ENCODE data around the gene ZNF512.
"Not testable (repeated sequence)": the region's sequence is repeated elsewhere in the genome, so short reads cannot be mapped to it uniquely, and the experiment has no call there.

Gene ZNF512

GRCh38 chr2:27606611-27607010, 23.8 kb downstream of the ZNF512 start:
- TF ChIP-seq, protein P1, sequence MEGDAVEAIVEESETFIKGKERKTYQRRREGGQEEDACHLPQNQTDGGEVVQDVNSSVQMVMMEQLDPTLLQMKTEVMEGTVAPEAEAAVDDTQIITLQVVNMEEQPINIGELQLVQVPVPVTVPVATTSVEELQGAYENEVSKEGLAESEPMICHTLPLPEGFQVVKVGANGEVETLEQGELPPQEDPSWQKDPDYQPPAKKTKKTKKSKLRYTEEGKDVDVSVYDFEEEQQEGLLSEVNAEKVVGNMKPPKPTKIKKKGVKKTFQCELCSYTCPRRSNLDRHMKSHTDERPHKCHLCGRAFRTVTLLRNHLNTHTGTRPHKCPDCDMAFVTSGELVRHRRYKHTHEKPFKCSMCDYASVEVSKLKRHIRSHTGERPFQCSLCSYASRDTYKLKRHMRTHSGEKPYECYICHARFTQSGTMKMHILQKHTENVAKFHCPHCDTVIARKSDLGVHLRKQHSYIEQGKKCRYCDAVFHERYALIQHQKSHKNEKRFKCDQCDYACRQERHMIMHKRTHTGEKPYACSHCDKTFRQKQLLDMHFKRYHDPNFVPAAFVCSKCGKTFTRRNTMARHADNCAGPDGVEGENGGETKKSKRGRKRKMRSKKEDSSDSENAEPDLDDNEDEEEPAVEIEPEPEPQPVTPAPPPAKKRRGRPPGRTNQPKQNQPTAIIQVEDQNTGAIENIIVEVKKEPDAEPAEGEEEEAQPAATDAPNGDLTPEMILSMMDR (IDR thresholded peaks at IDR 0.05; ENCODE audit: low read depth, low read length) = no peak

GRCh38 chr2:27613985-27614384, 31.1 kb downstream of the ZNF512 start:
- TF ChIP-seq, protein P1 (IDR thresholded peaks at IDR 0.05; ENCODE audit: low read depth, low read length) = no peak
- no peak for DNase-seq (ENCODE audit: extremely low read depth, low read depth)

More at GRCh38 chr2:27606611-27607010, 23.8 kb downstream of the ZNF512 start:
- no peak for DNase-seq (ENCODE audit: extremely low read depth, low read depth)

- no peak for DNase-seq (ENCODE audit: extremely low read depth, low read depth)
- TF ChIP-seq, protein P1 (IDR thresholded peaks at IDR 0.05; ENCODE audit: low read depth, low read length) = no peak
Observed at GRCh38 chr2:27615316-27615715, 32.5 kb downstream of the ZNF512 start.

- TF ChIP-seq, protein P1 (IDR thresholded peaks at IDR 0.05; ENCODE audit: low read depth, low read length) = no peak
- DNase-seq (ENCODE audit: extremely low read depth, low read depth) = no peak
Observed at GRCh38 chr2:27621524-27621923, 38.7 kb downstream of the ZNF512 start.

DNA sequence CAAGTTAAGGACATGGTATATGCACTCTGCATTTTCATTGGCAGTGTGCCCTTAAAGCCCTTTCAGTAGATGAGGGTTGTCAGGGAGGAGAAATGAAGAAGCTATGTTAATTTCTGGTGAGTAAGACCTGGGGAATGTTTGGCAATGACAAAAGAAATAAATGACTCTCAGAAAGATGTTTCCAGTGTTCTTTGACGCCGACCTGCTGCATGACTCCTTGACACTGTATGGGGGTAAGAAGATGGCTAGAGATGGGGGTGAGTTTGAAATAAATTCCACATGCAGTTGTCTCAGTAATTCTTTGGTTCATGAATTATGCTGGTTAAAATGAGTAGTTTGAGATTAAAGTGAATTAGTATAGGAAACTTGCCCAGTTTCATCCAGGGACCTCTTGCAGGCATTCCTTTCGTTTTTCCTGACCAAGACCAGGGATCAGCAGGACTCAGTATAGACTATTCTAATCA, 40.1 kb downstream of the ZNF512 start:
- peak; percentile 41 for DNase-seq (ENCODE audit: extremely low read depth, low read depth)
- TF ChIP-seq, protein P1 (IDR thresholded peaks at IDR 0.05; ENCODE audit: low read depth, low read length) = no peak

DNA sequence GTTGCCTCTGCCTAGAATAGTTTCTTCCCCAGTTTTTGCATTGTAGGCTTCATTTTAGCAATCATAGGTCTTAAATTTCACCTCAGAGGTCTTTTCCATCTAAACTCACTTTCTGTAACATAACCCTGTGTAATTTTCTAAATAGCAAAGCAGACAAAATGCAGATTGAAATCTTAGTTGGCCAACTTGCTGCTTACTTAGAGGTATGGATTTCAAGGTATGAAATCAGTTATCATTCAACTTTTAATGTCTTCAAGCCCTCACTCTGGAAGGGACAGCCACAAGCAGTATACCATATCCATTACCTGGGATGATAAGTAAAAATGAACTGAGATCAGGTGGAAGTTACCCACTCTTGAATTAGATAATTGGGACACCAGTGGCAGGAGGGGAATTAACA, 42.1 kb downstream of the ZNF512 start:
- no peak for DNase-seq (ENCODE audit: extremely low read depth, low read depth)
- TF ChIP-seq, protein P1 (IDR thresholded peaks at IDR 0.05; ENCODE audit: low read depth, low read length) = no peak

DNA sequence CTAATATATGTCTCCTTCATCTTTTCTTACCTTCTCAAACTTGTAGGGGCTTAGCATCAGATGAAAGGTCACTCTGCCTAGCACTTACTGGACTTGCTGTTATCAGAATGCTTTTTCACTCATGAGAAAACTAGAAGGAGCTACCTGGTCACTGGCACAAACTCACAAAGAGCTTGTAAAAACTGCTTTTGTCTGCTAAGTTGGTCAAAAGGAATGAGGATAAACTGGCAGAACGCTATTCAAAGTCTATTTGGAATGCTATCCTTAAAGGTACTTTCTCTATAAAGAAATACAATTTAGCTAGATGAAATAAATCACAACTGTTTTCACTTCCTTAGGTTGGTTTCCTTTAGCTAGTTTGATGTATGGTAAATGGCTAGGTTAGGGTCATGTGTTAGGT, 43.5 kb downstream of the ZNF512 start:
- not testable (repeated sequence) for DNase-seq (ENCODE audit: extremely low read depth, low read depth)

DNA sequence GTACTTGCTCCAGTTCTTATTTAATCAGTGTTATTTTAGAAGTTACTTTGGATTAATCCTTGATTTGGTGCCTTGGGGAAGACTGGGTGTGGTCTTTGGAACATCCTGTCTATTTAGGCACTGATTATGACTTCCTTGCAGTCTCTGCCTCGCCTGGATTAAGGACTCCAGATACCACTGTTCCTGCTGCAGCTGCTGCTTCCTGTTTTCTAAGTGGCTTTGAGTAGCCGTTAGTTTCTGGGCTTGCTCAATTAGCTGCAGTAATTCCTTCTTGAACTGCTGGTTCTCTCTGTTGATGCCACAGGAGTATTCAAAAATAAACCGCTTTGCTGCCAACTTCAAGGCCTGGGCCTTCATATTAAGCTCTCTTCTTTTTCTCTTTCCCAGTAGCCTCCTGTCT, 44.1 kb downstream of the ZNF512 start:
- not testable (repeated sequence) for DNase-seq (ENCODE audit: extremely low read depth, low read depth)
